Measurements from ENCODE around the gene CCRL2.
"Not testable (repeated sequence)": the region's sequence is repeated elsewhere in the genome, so short reads cannot be mapped to it uniquely, and the experiment has no call there.

Gene CCRL2

GRCh38 chr3:46430879-46431278 lies 23.8 kb downstream of the CCRL2 start:
- DNase-seq: not testable (repeated sequence)

GRCh38 chr3:46431905-46432304 lies 24.8 kb downstream of the CCRL2 start:
- DNase-seq: not testable (repeated sequence)

GRCh38 chr3:46433118-46433517 lies 26.1 kb downstream of the CCRL2 start:
- DNase-seq: not testable (repeated sequence)

- no peak for DNase-seq
Measured at GRCh38 chr3:46433841-46434240, 26.8 kb downstream of the CCRL2 start.

GRCh38 chr3:46435081-46435726 lies 28.1 kb downstream of the CCRL2 start:
- DNase-seq: no peak

GRCh38 chr3:46438831-46439230 lies 31.8 kb downstream of the CCRL2 start:
- no peak for DNase-seq

GRCh38 chr3:46440531-46441294 lies 33.7 kb downstream of the CCRL2 start:
- peak; percentile 12 for DNase-seq

GRCh38 chr3:46442576-46443530 lies 35.8 kb downstream of the CCRL2 start:
- no peak for DNase-seq

GRCh38 chr3:46447228-46447985 lies 40.3 kb downstream of the CCRL2 start:
- DNase-seq: no peak

- no peak for DNase-seq
Measured at GRCh38 chr3:46448721-46449120, 41.7 kb downstream of the CCRL2 start.

- DNase-seq: no peak
Measured at GRCh38 chr3:46449755-46450552, 42.9 kb downstream of the CCRL2 start.

- no peak for DNase-seq
Measured at GRCh38 chr3:46453526-46454208, 46.6 kb downstream of the CCRL2 start.

- no peak for DNase-seq
Measured at GRCh38 chr3:46454209-46454595, 47.1 kb downstream of the CCRL2 start.

- no peak for DNase-seq
Measured at GRCh38 chr3:46454606-46455005, 47.5 kb downstream of the CCRL2 start.

- no peak for DNase-seq
Measured at GRCh38 chr3:46455231-46456115, 48.4 kb downstream of the CCRL2 start.

- DNase-seq: no peak
Measured at GRCh38 chr3:46456118-46456517, 49.1 kb downstream of the CCRL2 start.

All from stimulated activated naive CD4-positive, alpha-beta T cell treated with Interleukin-2 at 50 U/mL for 16 hours (primary cell).